KMS-11 (cell line): ENCODE data around the gene HAPLN3.

Experiments
- H2AFZ ChIP-seq: fragments of 200-600 bp; sonication (generic); 2 replicates; pipeline ENCODE4 v1.6.1; 2016; ENCODE audit warnings: antibody characterized with exemption, mixed run types, low read depth
- H3K27ac ChIP-seq: fragments of 200-600 bp; sonication (generic); 2 replicates; pipeline ENCODE4 v1.6.1; 2016; ENCODE audit warnings: mild to moderate bottlenecking, mixed run types
- H3K27me3 ChIP-seq: fragments of 200-600 bp; sonication (generic); 2 replicates; pipeline ENCODE4 v1.6.1; 2017; ENCODE audit warnings: mild to moderate bottlenecking, low read depth, mixed run types, moderate library complexity; ENCODE audit not compliant: insufficient read depth
- H3K36me3 ChIP-seq: fragments of 200-600 bp; sonication (generic); 2 replicates; pipeline ENCODE4 v1.6.1; 2017; ENCODE audit warnings: mild to moderate bottlenecking, mixed run types; ENCODE audit not compliant: insufficient read depth
- H3K4me1 ChIP-seq: fragments of 200-600 bp; sonication (generic); 2 replicates; pipeline ENCODE4 v1.6.1; 2016; ENCODE audit warnings: mild to moderate bottlenecking, low read depth, mixed run types; ENCODE audit not compliant: poor library complexity, severe bottlenecking
- H3K4me2 ChIP-seq: fragments of 200-600 bp; sonication (generic); 2 replicates; pipeline ENCODE4 v1.7.0; 2016; ENCODE audit warnings: mild to moderate bottlenecking, mixed run types
- H3K4me3 ChIP-seq: fragments of 200-600 bp; sonication (generic); IDR thresholded peaks from 2 replicates; pipeline ENCODE4 v1.6.1; 2017; ENCODE audit warnings: low read depth, low read length, mixed read lengths; ENCODE audit not compliant: insufficient read depth
- H3K79me2 ChIP-seq: fragments of 200-600 bp; sonication (generic); 2 replicates; pipeline ENCODE4 v1.6.1; 2016; ENCODE audit warnings: low read depth, mixed run types; ENCODE audit not compliant: insufficient read depth
- H3K9ac ChIP-seq: fragments of 200-600 bp; sonication (generic); 2 replicates; pipeline ENCODE4 v1.6.1; 2016; ENCODE audit warnings: mild to moderate bottlenecking, mixed run types
- H4K20me1 ChIP-seq: fragments of 200-600 bp; sonication (generic); 2 replicates; pipeline ENCODE4 v1.6.1; 2016; ENCODE audit warnings: mild to moderate bottlenecking, mixed run types; ENCODE audit not compliant: insufficient read depth
- CTCF ChIP-seq: fragments of 200-600 bp; sonication (generic); conservative IDR thresholded peaks from 2 replicates; pipeline ENCODE4 v1.6.1; 2017; ENCODE audit warnings: low read depth, mild to moderate bottlenecking, antibody characterized with exemption, low read length, moderate library complexity, mixed read lengths

The HAPLN3 gene

GRCh38 chr15:88913850-88914169 lies 18.5 kb upstream of the HAPLN3 start:
- H3K36me3 ChIP-seq: no peaks in the 10 kb centered on the region
- H3K9ac ChIP-seq: peak overlapping the region; percentile 72; the same call in 1 of the 2 replicates
- no peak overlapping the region for H3K4me3 ChIP-seq
- no peaks in the 10 kb centered on the region for H4K20me1 ChIP-seq
- TF ChIP-seq CTCF: no peak
- H2AFZ ChIP-seq: peak overlapping the region; percentile 81
- peak overlapping the region; percentile 72 for H3K4me2 ChIP-seq
- H3K27ac ChIP-seq: peak overlapping the region; percentile 7; the same call in 1 of the 2 replicates
- H3K27me3 ChIP-seq: no peaks in the 10 kb centered on the region
- H3K4me1 ChIP-seq: peaks cover 13% of the 10 kb centered on the region
- H3K79me2 ChIP-seq: no peaks in the 10 kb centered on the region

DNA sequence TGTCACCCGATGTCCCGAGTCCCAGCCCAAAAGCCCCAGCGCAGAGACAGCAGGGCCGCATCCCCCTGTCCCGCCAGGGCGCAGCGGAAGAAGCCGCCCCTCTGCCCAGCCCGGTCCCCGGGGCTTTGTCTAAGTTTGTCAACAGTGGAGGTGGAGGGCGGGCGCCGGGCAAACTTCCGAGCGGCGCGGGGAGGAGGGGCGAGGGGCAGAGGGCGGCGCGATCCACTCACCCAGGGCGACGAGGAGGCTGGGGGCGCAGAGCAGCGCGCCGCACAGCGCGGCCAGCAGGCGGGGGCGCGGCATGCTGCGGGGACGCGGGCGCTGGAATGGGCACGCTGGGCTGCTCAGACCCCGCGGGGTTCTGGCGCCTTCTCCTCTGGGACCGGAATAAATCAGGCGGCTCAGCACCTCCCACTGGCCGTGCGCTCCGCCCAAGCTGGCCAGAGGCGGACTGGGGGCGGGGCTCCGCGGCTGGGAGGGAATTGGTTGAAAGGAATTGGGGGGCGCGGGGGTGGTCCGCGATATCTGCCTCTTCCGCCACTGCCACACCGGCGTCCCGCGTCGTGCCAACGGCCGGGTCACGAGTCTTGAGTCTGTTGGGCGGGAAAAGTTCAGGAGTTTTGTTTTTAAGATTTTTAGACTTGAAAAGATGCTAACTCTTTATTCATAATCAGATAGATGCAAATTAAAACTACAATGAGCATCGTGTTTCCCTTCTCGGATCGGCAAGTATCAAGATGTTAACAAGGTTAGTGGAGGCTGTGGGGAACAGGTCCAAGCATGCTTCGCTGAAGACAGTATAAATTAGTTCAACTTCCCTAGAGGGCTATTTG lies 17.9 kb upstream of the HAPLN3 start, which contains the start of gene MFGE8:
Gene MFGE8 (minus strand): TSS at position 363 of the 833 bp plus-strand sequence. CDS start 60 bp downstream, at position 303.
- peak within 1 kb of the TSS; percentile 72 for H3K4me2 ChIP-seq
- 0 out of 2 replicates have a peak, but pooled peaks have one; percentile 18 for TF ChIP-seq CTCF
- peak within 1 kb of the TSS; percentile 72 for H3K9ac ChIP-seq
- no peak within 1 kb of the TSS for H3K4me3 ChIP-seq
- no peaks in the 10 kb centered on the region for H3K36me3 ChIP-seq
- H4K20me1 ChIP-seq: no peaks in the 10 kb centered on the region
- no peaks in the 10 kb centered on the region for H3K79me2 ChIP-seq
- H2AFZ ChIP-seq: peak within 1 kb of the TSS; percentile 81
- peaks cover 13% of the 10 kb centered on the region for H3K4me1 ChIP-seq
- no peaks in the 10 kb centered on the region for H3K27me3 ChIP-seq
- H3K27ac ChIP-seq: peak within 1 kb of the TSS; percentile 7; the same call in 1 of the 2 replicates

GRCh38 chr15:88912500-88912921 lies 17.2 kb upstream of the HAPLN3 start:
- Histone ChIP-seq H4K20me1 (no peaks in the 10 kb centered on the region), H3K4me3 (no peak overlapping the region), H3K4me2 (peak overlapping the region; percentile 72), H3K27ac (no peak overlapping the region), H3K9ac (peak overlapping the region; percentile 72; the same call in 1 of the 2 replicates), H3K27me3 (no peaks in the 10 kb centered on the region), H2AFZ (peak overlapping the region; percentile 81), H3K36me3 (no peaks in the 10 kb centered on the region), H3K4me1 (peaks cover 13% of the 10 kb centered on the region), H3K79me2 (no peaks in the 10 kb centered on the region)
- TF ChIP-seq CTCF: no peak

DNA sequence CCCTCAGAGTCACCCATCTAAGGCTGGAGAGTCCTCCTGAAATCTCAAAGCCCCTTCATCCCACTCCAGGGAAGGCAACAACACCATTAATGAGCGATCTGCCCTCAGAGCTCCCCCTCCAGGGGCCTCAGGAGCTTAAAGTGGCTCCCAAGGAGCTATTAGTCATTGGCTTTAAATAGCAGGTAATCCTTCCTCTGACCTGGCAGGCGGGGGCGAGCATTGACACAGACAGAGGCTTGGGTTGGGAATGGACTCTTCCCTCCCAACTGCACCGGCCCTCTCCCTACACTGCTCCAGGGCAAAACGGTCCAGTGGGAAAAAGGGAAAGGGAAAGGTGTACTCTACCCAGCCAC lies 16.4 kb upstream of the HAPLN3 start:
- Histone ChIP-seq H3K9ac (no peak overlapping the region), H3K27me3 (no peaks in the 10 kb centered on the region), H3K4me1 (peaks cover 13% of the 10 kb centered on the region), H3K4me2 (no peak overlapping the region), H3K79me2 (no peaks in the 10 kb centered on the region), H3K36me3 (no peaks in the 10 kb centered on the region), H2AFZ (no peak overlapping the region), H3K27ac (no peak overlapping the region), H4K20me1 (no peaks in the 10 kb centered on the region), H3K4me3 (no peak overlapping the region)
- TF ChIP-seq CTCF: no peak
